ENCODE results near the gene SAA1. TPM values are rescaled to one million over a fixed set of nuclear protein-coding genes. Genes with fewer than 3 reads are reported as not detected.

The SAA1 gene
- total RNA-seq, 1 donor from 2014 or later, result 60.4 TPM

DNA sequence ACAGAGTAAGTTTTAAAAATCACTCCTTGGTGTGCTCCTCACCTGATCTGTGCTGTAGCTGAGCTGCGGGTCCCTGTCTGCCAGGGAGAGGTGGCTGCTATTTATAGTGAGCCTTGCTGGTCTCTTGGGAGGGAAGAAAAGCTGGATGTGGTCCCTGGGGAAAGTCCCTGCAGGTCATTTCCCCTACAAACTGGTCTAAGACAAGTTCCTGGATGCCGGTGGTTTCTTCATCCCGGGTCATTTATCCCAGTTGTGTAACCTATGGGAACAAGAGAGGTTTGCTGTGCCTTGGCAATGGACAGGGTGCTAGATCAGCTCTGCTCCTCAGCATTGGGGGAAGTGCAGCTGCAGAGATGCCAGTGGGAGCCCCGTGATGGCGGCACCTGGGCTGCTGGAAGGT, 17.5 kb upstream of the SAA1 start, which contains the start of gene SAA2:
SAA2 (minus strand) TSS at position 108 of the 400 bp plus-strand sequence. CDS start 657 bp downstream, outside the sequence.
- TF ChIP-seq POLR2AphosphoS5 (IDR thresholded peaks at IDR 0.05; ENCODE audit: insufficient read depth in 1 of 2, low read depth in 1 of 2), result no peak
- TF ChIP-seq, protein P1, sequence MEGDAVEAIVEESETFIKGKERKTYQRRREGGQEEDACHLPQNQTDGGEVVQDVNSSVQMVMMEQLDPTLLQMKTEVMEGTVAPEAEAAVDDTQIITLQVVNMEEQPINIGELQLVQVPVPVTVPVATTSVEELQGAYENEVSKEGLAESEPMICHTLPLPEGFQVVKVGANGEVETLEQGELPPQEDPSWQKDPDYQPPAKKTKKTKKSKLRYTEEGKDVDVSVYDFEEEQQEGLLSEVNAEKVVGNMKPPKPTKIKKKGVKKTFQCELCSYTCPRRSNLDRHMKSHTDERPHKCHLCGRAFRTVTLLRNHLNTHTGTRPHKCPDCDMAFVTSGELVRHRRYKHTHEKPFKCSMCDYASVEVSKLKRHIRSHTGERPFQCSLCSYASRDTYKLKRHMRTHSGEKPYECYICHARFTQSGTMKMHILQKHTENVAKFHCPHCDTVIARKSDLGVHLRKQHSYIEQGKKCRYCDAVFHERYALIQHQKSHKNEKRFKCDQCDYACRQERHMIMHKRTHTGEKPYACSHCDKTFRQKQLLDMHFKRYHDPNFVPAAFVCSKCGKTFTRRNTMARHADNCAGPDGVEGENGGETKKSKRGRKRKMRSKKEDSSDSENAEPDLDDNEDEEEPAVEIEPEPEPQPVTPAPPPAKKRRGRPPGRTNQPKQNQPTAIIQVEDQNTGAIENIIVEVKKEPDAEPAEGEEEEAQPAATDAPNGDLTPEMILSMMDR (IDR thresholded peaks at IDR 0.05), result no peak
- TF ChIP-seq POLR2A (IDR thresholded peaks at IDR 0.05), result no peak
- no peak within 1 kb of the TSS for H3K4me3 ChIP-seq
- H3K9me3 ChIP-seq, result no peaks in the 10 kb centered on the region
- peak in 1 of 2 donors; percentile 72 for DNase-seq (ENCODE audit: extremely low spot score in 2 of 2)
- H3K27me3 ChIP-seq, result no peaks in the 10 kb centered on the region
- intact Hi-C loops (cut with DNase I), result no loop called here
- no peak within 1 kb of the TSS for H3K27ac ChIP-seq
- no peaks in the 10 kb centered on the region for H3K4me1 ChIP-seq
- no peaks in the 10 kb centered on the region for H3K36me3 ChIP-seq

DNA sequence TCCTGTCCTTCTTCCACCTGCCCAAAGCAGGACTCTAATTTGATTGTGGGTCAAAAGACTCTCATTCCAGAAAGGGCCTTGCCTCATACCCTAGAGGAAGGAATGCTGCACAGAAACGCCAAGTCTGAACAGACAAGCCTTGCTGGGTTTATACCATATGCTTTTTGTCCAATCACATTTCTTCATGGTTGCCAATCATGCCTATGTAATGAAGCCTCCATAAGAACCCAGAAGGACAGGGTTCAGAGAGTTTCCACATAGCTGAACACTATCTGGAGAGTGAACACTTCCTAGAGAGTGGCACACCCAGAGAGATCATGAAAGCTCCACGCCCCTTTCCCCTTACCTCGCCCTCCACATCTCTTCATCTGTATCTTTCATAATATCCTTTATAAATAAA, 12.8 kb upstream of the SAA1 start:
- Histone ChIP-seq H3K27me3 (no peaks in the 10 kb centered on the region), H3K36me3 (no peaks in the 10 kb centered on the region), H3K4me3 (no peak overlapping the region), H3K27ac (no peak overlapping the region), H3K9me3 (no peaks in the 10 kb centered on the region), H3K4me1 (no peaks in the 10 kb centered on the region)
- no peak for TF ChIP-seq POLR2A (IDR thresholded peaks at IDR 0.05)
- TF ChIP-seq, protein P1 (IDR thresholded peaks at IDR 0.05), result no peak
- TF ChIP-seq POLR2AphosphoS5 (IDR thresholded peaks at IDR 0.05; ENCODE audit: insufficient read depth in 1 of 2, low read depth in 1 of 2), result no peak
- DNase-seq (ENCODE audit: extremely low spot score in 2 of 2), result peak in 1 of 2 donors; percentile 20
- intact Hi-C loops (cut with DNase I), result no loop called here

DNA sequence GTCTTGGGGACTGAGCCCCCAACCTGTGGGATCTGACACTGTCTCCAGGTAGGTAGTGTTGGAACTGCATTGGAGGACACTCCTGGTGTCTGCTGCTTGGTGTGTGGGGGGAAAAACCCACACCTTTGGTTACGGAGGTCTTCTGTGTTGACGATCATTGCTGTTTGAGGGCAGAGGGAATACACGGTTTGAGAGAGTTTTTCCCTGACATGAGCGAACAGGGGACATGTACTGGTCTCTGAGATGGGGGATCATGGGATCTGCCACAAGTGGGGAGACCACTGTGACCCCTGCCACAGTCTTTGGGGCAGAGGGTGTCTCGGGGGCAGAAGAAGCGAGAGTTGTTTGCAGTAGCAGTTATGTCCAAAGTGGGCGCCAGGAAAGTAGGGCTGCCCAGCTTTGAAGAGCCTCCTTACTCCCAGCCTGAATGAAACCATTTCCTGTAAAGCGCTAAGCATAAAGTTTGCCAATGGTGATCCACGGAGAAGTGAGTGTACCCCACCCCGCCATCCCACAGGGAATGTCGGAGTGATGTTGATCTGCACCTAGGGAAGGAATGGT, 12.2 kb upstream of the SAA1 start:
- H3K4me3 ChIP-seq, result no peak overlapping the region
- no peaks in the 10 kb centered on the region for H3K27me3 ChIP-seq
- peak in 1 of 2 donors; percentile 54 for DNase-seq (ENCODE audit: extremely low spot score in 2 of 2)
- intact Hi-C loops (cut with DNase I), result no loop called here
- no peaks in the 10 kb centered on the region for H3K9me3 ChIP-seq
- TF ChIP-seq, protein P1 (IDR thresholded peaks at IDR 0.05), result no peak
- no peak for TF ChIP-seq POLR2AphosphoS5 (IDR thresholded peaks at IDR 0.05; ENCODE audit: insufficient read depth in 1 of 2, low read depth in 1 of 2)
- no peaks in the 10 kb centered on the region for H3K36me3 ChIP-seq
- H3K27ac ChIP-seq, result no peak overlapping the region
- no peaks in the 10 kb centered on the region for H3K4me1 ChIP-seq

DNA sequence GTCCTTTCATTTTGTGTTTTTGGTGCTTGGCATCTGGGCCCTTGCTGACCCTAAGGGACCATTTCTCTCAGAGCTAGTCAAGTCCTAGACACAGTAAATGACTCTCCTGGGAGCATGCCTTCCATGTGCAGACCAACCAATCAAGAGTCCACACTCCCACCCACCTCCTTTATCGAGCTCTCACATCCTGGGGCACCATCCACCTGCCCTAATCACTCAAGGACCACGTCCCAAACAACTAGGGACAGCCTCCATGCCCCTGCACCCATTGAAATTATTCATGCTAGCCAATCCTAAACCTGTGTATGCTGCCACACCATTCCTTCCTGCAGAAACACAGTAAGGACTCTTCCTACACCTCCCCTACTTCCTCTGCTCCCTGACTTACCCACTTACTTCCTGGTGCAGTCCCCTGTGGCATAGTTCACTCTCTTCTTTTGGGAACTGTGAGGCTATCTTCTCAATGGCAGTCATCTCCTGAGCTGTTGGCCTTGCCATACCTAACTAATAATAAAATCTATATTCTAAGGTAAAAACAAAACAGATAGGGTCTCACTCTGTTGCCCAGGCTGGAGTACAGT, 11.2 kb upstream of the SAA1 start:
- no peak for DNase-seq (ENCODE audit: extremely low spot score in 2 of 2)
- Histone ChIP-seq H3K4me3 (no peak overlapping the region), H3K27ac (no peak overlapping the region), H3K27me3 (no peaks in the 10 kb centered on the region), H3K4me1 (no peaks in the 10 kb centered on the region), H3K9me3 (no peaks in the 10 kb centered on the region), H3K36me3 (no peaks in the 10 kb centered on the region)
- intact Hi-C loops (cut with DNase I), result no loop called here
- TF ChIP-seq, protein P1 (IDR thresholded peaks at IDR 0.05), result no peak
- TF ChIP-seq POLR2AphosphoS5 (IDR thresholded peaks at IDR 0.05; ENCODE audit: insufficient read depth in 1 of 2, low read depth in 1 of 2), result no peak
- TF ChIP-seq POLR2A (IDR thresholded peaks at IDR 0.05), result no peak

DNA sequence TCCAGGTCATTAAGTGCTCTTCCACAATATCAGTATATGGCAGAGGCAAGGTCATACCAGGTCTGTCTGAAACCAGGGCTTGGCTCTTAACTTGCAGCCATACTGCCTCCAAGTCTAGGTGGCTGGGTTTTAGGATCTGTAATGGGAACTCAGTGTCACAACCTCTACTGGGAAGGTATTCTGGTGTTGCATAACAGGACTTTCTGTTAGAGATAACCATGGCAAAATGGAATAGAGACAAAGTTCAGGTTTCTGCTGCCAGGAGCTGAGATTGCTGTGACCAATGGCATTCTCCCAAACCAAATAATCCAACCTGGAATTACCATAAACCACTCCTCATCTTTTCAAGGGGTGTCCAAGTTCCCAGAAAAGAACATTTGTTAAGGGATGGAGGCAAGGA, 6.8 kb upstream of the SAA1 start:
- H3K27ac ChIP-seq, result no peak overlapping the region
- H3K27me3 ChIP-seq, result no peaks in the 10 kb centered on the region
- H3K36me3 ChIP-seq, result no peaks in the 10 kb centered on the region
- TF ChIP-seq POLR2AphosphoS5 (IDR thresholded peaks at IDR 0.05; ENCODE audit: insufficient read depth in 1 of 2, low read depth in 1 of 2) (no peak), POLR2A (IDR thresholded peaks at IDR 0.05) (no peak)
- TF ChIP-seq, protein P1 (IDR thresholded peaks at IDR 0.05), result no peak
- no peak overlapping the region for H3K4me3 ChIP-seq
- no peaks in the 10 kb centered on the region for H3K9me3 ChIP-seq
- intact Hi-C loops (cut with DNase I), result no loop called here
- H3K4me1 ChIP-seq, result no peaks in the 10 kb centered on the region
- DNase-seq (ENCODE audit: extremely low spot score in 2 of 2), result no peak
